Astrocyte (in vitro differentiated cells and primary cell): ENCODE results near the gene CHCHD6.

ENCODE experiments used
- EZH2 ChIP-seq: IDR thresholded peaks from 2 replicates; pipeline ENCODE4 v1.6.1; 2012; ENCODE audit warnings: mild to moderate bottlenecking, low read length, inconsistent platforms; ENCODE audit not compliant: insufficient read depth
- TF ChIP-seq, protein P1 (sequence below): IDR thresholded peaks from 2 replicates; pipeline ENCODE4 v1.5.1; 2011; ENCODE audit warnings: low read depth, mild to moderate bottlenecking, inconsistent platforms, low read length, moderate library complexity; ENCODE audit not compliant: insufficient read depth

DNA sequence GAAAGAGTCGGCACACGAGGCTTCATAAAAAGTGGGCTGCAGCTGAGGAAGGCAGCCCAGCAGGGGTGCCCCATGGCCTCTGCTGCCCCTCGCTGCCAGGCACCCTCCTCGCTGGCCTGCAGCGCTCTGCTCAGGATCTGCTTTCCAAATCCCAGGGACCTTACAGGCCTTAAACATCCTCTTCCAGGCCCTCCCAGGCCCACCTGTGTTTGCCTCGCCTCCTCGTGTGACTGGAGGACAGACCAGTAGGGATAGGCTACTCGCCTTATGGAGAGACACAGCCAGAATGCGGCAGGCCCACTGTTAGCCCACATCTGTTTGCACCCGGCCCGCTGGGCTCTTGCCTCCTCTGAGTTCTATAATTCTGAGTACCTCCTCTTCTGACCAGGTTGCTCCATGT is 154.4 kb downstream of the CHCHD6 start:
- TF ChIP-seq, protein P1, sequence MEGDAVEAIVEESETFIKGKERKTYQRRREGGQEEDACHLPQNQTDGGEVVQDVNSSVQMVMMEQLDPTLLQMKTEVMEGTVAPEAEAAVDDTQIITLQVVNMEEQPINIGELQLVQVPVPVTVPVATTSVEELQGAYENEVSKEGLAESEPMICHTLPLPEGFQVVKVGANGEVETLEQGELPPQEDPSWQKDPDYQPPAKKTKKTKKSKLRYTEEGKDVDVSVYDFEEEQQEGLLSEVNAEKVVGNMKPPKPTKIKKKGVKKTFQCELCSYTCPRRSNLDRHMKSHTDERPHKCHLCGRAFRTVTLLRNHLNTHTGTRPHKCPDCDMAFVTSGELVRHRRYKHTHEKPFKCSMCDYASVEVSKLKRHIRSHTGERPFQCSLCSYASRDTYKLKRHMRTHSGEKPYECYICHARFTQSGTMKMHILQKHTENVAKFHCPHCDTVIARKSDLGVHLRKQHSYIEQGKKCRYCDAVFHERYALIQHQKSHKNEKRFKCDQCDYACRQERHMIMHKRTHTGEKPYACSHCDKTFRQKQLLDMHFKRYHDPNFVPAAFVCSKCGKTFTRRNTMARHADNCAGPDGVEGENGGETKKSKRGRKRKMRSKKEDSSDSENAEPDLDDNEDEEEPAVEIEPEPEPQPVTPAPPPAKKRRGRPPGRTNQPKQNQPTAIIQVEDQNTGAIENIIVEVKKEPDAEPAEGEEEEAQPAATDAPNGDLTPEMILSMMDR, result no peak
- no peak for TF ChIP-seq EZH2
